Right lung (tissue), 10 donors: ENCODE results near the gene RNF144A. TPM values are rescaled to one million over a fixed set of nuclear protein-coding genes. Genes with fewer than 3 reads are reported as not detected.
A peak's percentile ranks its signal among the peaks of the same experiment; 100 is the strongest.

ENCODE experiments used
- DNase-seq, 2 donors: peaks; one replicate each; pipeline ENCODE4 v3.0.0-alpha.2; 2013
- long read RNA-seq, 8 donors: transcript quantifications; one replicate each; lab custom pipeline, GENCODE V29; 2026
- polyA plus RNA-seq, 5 donors: library from polyadenylated mRNA; unstranded; fragments of 120-200 nt; gene quantifications; one replicate each; pipeline versions ENCODE4 v1.2.1 to v1.2.3, GENCODE V29; 2013; ENCODE audit warnings: inconsistent platforms in 1 of 5, low replicate concordance in 1 of 5; ENCODE audit not compliant: insufficient read length in 5 of 5, insufficient read depth in 1 of 5

RNF144A gene, protein sequence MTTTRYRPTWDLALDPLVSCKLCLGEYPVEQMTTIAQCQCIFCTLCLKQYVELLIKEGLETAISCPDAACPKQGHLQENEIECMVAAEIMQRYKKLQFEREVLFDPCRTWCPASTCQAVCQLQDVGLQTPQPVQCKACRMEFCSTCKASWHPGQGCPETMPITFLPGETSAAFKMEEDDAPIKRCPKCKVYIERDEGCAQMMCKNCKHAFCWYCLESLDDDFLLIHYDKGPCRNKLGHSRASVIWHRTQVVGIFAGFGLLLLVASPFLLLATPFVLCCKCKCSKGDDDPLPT
- polyA plus RNA-seq = 10 to 100 TPM; 22.8 to 35.4 (median 31.4) TPM
- long read RNA-seq, donor 1, full-length matches to known transcripts = 6 of 6 reads
- long read RNA-seq, donor 1, partial matches to known transcripts = 0 of 6 reads
- long read RNA-seq, donor 1, other reads (novel, unspliced or antisense) = 0 of 6 reads
- long read RNA-seq, donor 2, full-length matches to known transcripts = 6 of 6 reads
- long read RNA-seq, donor 2, partial matches to known transcripts = 0 of 6 reads
- long read RNA-seq, donor 2, other reads (novel, unspliced or antisense) = 0 of 6 reads
- long read RNA-seq, donor 3, full-length matches to known transcripts = 4 of 20 reads
- long read RNA-seq, donor 3, partial matches to known transcripts = 16 of 20 reads
- long read RNA-seq, donor 3, other reads (novel, unspliced or antisense) = 0 of 20 reads
- long read RNA-seq, donor 4, full-length matches to known transcripts = 4 of 4 reads
- long read RNA-seq, donor 4, partial matches to known transcripts = 0 of 4 reads
- long read RNA-seq, donor 4, other reads (novel, unspliced or antisense) = 0 of 4 reads
- long read RNA-seq, donor 5, full-length matches to known transcripts = 4 of 4 reads
- long read RNA-seq, donor 5, partial matches to known transcripts = 0 of 4 reads
- long read RNA-seq, donor 5, other reads (novel, unspliced or antisense) = 0 of 4 reads
- long read RNA-seq, donor 6, full-length matches to known transcripts = 8 of 8 reads
- long read RNA-seq, donor 6, partial matches to known transcripts = 0 of 8 reads
- long read RNA-seq, donor 6, other reads (novel, unspliced or antisense) = 0 of 8 reads
- long read RNA-seq, donor 7, full-length matches to known transcripts = 2 of 2 reads
- long read RNA-seq, donor 7, partial matches to known transcripts = 0 of 2 reads
- long read RNA-seq, donor 7, other reads (novel, unspliced or antisense) = 0 of 2 reads
- long read RNA-seq, donor 8, full-length matches to known transcripts = 2 of 2 reads
- long read RNA-seq, donor 8, partial matches to known transcripts = 0 of 2 reads
- long read RNA-seq, donor 8, other reads (novel, unspliced or antisense) = 0 of 2 reads

DNA sequence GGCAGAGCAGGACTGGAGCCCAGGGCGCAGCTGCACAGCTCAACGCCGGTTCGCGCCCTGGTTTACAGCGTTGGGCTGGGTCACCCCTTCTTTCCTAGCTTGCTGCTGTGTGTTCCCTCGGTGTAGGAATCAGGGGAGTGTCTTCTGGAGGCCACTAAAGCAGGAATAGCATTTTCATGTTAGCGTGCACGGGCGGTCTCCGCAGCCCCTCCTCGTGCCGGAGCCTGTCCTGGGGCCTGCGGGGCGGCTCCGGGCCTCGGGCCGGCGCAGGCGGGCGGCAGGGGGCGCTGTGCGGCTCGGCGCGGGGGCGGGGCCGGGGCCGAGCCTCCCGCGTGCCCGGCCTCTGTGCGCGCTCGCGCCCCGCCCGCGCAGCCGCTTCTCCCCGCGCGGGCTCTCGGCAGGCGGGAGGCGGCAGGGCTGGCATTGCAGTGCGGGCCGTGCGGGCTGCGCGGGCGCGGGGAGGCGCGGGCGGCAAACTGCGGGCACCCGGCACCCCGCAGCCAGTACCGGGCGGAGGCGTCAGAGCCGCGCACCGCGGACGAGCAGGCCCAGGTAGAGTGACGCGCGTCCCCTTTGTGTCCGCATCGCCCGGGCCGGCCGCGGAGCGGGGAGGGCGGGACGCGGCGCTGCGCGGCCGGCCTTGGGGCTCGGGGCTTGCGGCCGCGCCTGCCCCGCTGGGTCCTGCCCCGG, at the start of gene RNF144A:
Gene RNF144A (plus strand): TSS at position 342 of the 690 bp plus-strand sequence. CDS start 79,515 bp downstream, outside the sequence.
- DNase-seq = peak; percentile 56 to 57

DNA sequence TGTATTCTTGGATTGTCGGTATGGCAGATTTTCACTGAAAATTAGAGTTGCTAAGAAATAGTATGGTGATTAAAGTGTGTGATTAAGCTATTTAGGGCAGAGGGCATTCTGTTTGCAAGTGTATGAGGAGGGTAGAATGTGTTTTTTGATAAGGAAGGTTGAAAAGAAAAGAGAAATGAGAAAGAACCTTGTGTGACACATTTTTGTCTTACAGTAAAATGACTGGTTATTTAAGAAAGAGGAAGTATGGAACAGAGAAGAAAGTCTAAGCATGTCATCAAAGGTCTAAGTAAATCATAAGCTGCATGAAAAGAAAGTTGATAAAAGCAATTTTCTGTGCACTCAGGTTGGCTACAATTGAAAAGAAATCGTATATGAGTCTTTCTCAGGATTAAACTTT, 44.8 kb upstream of the RNF144A start:
- DNase-seq = no peak

DNA sequence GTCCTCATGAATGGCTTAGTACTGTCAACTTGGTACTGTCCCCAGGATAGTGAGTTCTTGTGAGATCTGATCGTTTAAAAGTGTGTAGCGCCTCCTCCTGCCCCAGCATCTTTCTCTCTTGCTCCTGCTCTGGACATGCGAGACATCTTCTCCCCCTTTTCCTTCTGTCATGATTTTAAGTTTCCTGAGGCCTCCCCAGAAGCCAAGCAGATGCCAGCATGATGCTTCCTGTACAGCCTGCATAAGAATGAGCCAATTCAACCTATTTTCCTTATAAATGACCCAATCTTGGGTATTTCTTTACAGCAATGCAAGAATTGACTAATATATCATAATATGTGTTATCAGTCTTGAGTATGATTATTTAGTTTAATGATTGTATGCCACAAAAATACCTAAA, 43.2 kb upstream of the RNF144A start:
- no peak for DNase-seq

DNA sequence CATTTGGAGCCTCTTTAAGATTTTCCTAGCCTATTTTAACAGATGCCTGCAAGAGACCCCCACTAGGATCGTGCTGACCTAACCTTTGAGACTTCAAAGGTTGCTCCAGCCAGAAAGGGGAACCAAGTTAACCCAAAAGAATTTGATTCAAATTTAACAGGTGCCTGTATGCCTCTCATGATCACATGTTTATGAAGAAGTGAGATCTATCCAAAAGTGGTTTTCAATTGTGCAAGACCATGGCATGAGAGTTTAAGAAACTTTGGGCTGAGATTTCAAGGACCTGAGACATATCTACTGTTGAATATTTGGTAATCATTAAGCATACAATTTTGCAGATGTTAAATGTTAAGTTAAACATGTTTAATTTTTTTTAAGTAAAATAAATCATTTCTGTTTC, 40.9 kb upstream of the RNF144A start:
- DNase-seq = no peak

DNA sequence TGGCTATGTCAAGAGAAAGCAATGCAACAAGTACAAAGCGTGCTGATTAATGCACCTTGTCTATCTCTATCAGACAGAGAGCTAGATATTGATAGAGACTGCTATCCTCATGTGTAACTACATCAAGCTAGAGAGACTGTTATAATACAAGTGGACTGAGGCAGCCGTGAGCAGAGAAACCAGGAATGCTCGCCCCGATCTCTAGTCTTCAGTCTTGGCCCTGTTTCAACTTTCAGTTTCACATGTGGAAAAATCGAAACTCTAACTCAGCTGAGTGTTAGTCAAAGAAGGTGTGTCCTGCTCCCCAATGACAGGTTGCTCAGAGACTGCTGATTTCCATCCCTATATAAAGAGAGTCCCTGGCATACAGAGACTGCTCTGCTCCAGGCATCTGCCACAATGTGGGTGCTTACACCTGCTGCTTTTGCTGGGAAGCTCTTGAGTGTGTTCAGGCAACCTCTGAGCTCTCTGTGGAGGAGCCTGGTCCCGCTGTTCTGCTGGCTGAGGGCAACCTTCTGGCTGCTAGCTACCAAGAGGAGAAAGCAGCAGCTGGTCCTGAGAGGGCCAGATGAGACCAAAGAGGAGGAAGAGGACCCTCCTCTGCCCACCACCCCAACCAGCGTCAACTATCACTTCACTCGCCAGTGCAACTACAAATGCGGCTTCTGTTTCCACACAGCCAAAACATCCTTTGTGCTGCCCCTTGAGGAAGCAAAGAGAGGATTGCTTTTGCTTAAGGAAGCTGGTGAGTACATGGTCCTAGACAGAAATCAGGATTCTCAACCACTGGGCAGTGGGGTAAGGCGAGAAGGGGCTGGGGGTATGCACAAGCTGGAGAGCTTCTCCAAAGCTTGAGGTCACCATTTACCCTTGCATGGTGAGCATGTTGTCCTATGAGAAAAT, 39.6 kb upstream of the RNF144A start, which contains the start of gene RSAD2:
Gene RSAD2 (plus strand): TSS at position 376 of the 903 bp plus-strand sequence. CDS start 24 bp downstream, at position 400.
- peak; percentile 59 to 64 for DNase-seq

DNA sequence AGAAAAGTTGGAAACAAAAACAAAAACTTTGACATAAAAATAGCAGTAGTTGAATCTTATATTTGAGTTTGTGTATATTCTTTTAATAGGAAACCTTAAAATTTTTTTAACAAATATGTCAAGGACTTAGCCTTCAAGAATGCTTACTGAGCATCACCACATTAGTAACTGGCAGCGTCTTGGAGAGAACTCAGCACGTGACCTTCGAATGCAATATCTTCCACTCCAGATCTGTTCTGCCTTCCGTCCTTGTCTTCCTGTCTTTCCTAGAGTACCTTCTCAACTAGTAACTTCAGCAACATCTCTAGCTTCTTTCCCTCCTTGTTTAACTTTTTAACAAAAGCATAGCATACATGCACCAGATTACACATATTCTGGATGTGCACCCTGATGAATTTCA, 38.7 kb upstream of the RNF144A start:
- no peak for DNase-seq

DNA sequence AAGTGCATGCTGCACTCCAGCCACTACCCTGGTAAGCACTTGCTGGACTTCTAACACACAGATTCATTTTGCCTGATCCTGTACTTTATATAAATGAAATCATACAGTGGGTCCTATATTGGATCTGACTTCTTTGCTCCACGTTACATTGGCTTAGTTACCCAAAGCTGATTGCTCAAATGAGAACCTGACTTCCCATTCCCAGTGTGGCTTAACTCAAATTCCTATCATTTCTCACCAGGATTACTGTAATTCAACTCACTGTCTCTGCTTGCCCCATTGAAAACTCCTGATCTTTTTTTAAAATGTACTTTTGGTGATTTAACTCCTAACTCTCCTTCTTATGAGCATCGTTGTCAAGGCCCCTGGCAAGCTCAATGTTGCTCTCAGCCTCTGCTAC, 38.2 kb upstream of the RNF144A start:
- DNase-seq = no peak

DNA sequence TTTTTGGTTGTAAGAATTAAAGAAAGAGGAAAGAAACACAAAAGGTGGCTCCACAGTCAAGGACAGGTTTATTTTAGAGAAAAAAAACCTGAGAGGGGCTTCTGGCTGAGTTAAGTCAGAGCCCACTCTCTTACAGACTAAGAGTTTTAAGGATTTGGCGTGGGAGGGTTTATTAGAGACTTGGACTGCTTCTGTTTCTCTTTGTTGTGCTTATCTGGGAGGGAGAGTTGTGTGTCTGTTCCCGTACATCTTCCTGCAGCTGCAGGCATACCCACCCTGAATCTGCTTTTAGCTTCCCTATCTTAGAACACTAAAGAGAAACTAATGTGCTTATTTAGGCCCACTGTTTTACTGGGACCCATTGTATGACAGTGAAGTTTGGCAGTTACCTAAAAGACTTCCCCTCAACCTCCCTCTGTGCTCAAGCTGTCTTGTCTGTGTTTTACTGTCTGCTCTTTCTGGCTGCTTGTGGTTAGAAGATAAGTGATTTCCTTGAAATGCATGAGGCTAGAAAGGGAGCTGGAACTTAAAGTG, 36.9 kb upstream of the RNF144A start:
- no peak for DNase-seq

DNA sequence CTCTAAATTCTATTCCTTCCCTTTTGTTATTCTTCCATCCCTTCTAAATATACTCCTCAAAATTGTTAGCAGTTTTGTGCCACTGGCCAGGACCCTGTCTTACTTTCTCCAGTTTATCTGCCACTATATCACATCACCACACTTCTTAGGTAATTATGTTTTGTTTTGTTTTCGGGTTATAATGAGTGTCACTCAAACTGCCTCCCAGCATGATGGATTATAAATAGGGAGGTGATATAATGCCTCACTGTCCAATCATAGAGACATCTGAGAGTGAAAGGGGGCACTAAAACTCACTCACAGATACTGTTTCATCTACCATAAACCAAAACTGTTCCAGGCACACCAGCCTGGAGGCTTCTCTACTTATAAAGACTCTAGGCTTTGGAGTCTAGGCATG, 36.2 kb upstream of the RNF144A start:
- no peak for DNase-seq

DNA sequence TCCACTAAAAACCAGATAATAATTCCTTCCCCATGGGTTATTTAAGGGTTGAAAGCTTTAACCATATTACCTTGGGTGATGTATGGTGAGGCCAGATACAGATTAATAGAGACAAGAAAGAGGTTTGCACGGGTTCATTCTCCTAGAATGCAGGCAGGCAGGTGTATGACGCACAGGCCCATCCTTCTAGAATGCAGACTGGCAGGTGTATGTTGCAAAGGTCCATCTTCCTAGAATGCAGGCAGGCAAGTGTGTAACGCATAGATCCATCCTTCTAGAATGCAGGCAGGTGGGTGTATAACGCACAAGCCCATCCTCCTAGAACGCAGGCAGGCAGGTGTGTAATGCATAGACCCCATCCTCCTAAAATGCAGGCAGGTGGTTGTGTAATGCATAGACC, 35.7 kb upstream of the RNF144A start:
- no peak for DNase-seq

DNA sequence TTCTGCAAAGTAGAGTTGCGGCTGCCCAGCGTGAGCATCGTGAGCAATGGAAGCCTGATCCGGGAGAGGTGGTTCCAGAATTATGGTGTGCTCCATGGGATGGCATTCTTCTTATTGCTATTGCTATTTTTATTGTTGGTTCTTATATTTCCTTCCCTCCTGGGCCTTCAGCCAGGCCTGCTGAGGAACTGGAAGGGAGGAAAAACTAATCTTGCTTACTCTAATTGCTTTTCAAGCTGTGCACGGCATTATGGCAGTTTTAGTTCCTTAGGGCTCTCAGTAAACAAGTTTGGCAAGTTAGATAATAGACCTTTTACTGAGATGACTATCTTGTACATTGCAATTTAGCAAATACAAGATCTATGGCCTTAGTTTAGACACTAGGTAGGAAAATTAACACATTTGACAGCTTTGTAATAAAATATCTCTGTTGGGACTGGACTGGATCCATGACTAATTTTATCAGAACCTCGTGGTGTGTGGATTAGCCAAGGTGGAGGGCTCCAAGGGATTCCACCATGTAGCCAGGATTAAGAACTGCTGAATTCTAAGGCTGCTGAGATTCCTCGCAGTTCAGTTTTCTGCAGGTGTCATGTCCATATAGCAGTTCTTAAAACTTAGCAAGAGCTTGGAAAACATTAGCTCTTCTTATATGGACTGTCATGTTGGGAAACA, 33.6 kb upstream of the RNF144A start:
- DNase-seq = peak; percentile 65 to 67

DNA sequence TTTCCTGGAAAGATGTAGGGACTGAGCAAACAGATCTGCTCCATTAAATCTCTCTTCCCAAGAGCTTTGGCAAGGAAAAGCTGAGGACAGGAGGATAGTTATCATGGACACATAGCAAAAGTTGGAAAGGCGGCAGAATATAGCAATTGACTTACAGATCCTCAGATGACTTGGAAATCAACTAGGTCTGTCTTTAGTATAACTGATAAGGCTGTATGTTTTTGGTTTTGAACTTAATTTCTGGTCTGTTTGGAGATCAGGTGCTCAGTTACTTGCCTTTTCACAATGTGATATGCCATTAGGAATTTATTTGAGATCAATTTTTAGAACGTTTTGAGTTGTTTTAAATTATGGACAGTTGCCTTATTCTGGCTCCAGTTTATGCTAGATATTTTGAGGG, 31.7 kb upstream of the RNF144A start:
- DNase-seq = no peak

DNA sequence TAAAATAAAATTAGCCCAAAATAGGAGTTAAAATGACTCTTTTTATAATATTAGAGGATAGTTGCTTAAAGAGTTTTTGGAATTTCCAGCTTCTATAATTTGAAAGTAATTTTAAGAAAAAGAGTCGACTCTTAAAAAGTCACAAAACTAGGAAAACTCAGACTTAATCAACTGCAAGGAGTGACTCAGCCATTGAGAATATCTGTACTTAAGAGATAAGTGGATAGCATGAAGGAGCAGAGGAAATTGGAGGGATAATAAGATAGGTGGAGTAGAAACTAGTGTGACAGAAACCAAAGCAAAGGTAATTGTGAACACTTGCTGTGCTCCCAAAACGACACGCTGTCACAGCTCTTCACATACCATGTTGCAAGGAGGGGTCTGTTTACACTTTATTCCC, 31.2 kb upstream of the RNF144A start:
- no peak for DNase-seq

DNA sequence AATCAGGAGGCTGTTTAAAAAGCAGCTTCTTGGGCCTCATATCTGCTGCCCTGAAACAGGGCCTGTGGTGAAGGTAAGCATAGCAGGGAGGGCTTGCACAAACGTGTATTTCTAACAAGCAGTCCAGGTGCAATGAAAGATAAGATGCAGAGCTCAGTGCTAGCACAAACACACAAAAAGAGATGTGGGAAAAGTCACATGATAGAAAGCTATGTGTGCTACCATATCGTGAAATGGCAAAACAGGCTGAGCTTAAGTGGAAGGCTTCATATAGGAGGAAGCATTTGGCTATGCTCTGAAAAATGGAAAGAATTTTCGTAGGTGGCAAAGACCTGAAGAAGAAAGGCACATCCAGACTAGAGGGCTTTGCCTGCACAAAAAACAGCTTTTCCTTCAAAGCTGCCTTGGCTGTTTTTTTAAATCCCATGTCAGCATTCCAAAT, 29.4 kb upstream of the RNF144A start:
- DNase-seq = no peak

DNA sequence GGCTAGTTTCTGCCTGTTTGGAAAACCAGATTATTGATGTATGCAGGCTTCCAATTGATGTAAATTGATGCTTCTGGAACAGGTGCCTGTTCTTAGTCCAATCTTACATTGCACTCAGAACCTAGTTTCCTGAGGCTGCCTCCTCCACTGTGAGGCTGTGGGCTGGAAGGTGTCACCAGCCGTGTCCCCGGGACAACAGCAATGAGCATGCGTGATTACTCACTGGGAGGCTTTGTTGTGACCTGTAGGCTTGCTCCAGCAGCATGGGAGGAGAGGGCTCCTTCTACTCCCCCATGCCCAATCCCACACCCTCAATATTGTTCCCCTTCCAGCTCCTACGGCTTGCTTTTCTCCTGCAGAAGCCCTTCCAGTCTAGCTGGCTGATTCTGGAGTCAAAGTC, 28.5 kb upstream of the RNF144A start:
- no peak for DNase-seq

DNA sequence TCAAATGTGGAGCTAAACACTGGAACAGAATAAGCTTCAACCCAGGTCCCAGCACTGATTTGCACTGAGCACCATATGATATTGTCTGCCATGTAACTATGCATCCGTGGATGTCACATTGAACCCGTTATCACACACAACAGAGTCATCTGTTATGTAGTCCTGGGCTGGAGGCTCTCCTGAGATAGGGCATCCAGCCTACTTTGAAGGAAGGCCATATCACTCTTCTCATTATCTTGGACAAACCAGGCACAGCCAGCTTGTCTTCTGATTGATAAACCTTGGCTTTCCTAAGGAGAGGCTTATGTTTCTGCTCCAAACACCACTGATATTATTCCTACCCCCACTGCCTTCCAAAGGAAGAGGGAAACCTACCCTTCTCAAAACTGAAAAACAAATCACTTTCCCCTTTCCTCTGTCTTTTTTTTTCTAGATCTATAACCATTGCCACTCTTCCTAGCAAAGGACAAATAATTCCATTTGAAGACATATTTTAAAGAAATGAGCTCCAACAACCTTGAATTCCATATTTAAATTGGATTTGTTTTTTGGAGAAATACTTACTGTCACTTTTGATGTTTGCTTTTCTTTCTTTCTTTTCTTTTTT, 23.2 kb upstream of the RNF144A start:
- no peak for DNase-seq

DNA sequence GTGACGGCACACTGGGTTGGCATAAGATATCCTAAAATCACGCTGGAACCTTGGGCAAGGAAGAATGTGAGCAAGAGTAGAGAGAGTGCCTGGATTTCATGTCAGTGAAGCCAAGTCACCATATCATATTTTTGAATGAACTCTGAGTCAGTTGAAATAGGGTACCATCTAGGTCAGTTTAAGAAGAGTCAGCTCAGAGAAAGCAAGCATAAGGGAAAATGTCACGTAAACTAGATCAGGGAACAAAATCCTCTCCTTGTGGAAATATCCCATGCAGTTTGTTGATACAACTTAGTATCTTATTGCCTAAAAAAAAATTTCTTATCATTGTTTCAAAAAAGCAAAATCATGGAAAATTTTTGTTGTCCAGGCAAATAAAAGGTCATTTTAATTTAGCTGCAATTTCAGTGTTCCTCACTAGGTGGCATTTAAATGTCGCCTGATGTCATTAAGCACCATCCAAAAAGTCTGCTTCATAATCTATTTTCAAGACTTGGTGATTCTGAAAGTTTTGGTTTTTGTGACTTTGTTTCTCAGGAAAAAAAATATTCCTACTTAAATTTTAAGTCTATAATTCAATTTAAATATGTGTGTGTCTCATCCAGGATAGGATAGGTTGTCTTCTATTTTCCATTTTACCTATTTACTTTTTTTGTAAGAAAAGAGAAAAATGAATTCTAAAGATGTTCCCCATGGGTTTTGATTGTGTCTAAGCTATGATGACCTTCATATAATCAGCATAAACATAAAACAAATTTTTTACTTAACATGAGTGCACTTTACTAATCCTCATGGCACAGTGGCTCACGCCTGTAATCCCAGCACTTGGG, 20.1 kb upstream of the RNF144A start:
- DNase-seq = no peak
